HL-60/S4 (cell line): ENCODE data around the gene FOXO4.

Experiments
- in situ Hi-C: fragments of 300-500 bp; cut with MboI; formaldehyde crosslinking; loops from 2 replicates; pipeline ENCODE4 v1.14.3; 2022; ENCODE audit warnings: low sequenced_read_pairs

Gene FOXO4

DNA sequence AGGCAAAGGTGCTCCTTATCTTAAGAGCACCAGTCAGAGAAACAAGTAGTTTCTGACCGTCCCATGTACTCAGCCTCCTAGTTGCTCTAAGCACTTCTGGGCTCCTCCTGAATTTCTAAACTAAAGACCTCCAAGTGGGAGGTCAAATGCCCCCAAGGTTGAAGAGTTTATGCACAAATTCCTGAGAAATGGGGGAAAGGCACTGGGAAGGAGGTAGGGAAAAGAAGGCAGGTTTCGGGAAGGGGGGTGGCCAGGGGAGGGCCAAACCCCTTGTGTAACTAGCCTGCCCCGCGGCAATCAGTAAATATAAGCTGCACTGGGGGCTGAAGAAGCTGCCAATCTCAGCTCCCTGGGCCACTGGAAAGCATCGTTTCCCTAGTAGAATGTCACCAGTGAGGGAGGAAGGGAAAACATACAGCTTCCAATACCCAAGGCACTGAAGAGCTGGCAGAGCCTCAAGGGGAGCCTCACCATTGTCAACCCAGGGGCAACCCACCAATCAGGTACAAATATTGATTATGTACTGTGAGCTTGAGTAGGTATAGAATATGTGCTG is 3.4 kb downstream of the FOXO4 start:
- in situ Hi-C loops: no loop called here

DNA sequence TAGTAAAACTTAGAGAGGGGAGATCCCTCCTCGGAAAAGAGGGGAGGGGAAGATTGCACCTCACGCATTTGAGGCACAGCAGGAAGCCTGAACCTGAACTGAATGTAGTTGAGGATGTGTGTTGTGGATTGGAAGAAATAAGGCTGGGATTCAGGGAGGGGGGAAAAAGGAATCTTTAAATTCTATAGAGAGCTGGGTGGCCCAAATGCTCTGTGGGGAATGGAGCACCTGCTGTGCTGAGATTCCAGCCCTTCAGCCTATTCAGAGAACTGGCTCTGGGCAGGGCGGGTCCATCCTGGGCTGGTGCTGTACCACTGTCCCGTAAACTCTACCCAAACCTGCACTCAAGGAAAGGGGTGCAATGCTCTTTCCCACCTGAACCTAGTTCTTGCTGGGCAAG is 4.1 kb downstream of the FOXO4 start:
- in situ Hi-C loops: no loop called here

DNA sequence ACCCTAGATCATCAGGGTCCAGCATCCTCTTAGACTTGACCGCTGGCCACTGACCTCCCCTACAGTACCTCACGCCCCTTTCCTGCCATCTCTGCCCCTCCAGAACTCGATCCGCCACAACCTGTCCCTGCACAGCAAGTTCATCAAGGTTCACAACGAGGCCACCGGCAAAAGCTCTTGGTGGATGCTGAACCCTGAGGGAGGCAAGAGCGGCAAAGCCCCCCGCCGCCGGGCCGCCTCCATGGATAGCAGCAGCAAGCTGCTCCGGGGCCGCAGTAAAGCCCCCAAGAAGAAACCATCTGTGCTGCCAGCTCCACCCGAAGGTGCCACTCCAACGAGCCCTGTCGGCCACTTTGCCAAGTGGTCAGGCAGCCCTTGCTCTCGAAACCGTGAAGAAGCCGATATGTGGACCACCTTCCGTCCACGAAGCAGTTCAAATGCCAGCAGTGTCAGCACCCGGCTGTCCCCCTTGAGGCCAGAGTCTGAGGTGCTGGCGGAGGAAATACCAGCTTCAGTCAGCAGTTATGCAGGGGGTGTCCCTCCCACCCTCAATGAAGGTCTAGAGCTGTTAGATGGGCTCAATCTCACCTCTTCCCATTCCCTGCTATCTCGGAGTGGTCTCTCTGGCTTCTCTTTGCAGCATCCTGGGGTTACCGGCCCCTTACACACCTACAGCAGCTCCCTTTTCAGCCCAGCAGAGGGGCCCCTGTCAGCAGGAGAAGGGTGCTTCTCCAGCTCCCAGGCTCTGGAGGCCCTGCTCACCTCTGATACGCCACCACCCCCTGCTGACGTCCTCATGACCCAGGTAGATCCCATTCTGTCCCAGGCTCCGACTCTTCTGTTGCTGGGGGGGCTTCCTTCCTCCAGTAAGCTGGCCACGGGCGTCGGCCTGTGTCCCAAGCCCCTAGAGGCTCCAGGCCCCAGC is 5.2 kb downstream of the FOXO4 start:
- in situ Hi-C loops: no loop called here

DNA sequence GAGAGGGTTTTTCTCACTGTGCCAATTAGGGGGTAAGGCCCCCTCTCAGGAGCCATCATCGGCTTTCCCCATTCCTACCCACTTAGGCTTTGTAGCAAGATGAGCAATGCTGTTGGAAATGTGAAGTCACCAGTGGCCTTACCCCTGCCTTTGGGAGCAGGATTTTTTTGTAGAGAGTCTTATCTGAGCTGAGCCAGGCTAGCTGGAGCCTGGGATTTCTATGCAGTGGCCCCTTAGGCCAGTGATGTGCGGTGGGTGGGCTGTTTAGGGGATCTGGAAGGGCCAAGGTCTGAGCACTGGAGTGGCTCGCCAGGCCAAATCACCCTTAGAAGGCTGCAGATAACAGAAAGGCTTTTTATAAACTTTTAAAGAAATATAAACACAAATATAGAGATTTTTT is 6.6 kb downstream of the FOXO4 start:
- in situ Hi-C loops: no loop called here

DNA sequence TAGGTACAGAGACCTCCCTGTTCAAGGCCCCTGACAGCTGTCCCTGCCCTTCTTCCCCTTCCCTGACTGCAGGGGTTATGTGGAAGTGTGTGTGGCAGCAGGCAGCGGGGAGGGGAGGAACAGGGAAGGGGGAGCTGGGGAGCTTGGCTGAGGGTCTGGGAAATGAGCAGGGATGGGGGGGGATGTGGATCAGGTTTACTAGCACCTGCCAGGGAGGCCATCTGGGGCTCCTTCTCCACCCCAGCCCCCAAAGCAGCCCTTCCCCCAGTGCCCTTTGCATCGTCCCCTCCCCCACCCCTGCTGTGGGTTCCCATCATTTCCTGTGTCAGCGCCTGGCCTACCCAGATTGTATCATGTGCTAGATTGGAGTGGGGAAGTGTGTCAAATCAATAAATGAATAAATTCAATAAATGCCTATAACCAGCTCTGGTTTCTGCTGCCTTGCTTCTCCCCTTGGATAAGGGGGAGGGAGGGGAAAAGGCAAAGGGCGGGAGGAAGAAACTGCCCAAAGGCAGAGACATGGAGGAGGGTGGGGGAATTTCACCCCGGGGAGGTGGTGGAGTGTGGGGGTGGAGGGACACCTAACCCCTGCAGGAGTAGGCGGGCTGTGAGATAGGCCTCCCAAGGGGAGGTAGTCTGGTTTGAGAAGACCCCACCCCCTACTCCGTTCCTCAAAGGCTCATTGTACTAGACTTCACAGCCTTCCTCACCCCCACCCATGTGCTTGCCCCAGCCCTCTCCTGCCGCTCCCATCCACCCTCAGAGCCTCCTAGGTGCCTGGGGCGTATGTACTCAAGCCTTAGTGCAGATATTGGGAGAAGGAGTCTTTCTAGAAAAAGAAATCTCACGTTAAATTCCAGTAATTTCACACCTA is 7.7 kb downstream of the FOXO4 start:
- in situ Hi-C loops: no loop called here

DNA sequence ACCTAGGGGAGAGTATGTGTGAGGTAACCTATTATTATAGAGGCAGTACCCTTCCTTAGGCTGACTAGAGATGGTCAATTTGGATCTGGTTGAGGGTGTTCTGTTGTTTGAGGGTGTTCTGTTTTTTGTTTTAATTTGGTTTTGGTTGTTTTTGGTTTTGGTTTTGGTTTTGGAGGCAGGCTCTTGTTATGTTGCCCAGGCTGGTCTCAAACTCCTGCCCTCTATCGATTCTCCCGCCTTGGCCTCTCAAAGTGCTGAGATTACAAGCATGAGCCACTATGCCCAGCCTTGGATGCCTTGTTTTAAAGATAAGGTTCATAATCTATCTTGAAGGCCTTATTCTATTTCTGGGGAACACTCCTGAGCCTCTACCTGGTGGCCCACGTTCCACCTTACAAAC is 10.0 kb downstream of the FOXO4 start:
- in situ Hi-C loops: no loop called here

DNA sequence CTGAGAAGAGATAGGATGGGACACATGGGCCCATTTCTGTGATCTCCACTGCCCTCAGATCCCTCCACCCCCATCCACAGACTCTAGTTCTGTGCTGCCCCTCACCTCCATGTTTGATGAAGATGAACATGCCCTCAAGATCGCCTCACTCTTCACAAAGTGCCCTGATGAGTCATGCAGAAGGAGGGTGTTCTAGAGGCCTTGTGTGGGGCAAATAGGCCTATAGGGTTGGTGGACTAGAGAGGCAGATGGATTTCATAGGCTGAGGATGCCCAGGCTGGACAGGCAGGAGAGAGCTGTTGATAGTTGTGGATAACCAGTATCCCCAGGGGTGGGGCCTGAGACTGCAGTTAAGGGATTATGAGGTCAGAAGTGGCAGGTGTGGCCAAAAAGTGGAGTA is 10.8 kb downstream of the FOXO4 start, which contains the start of gene CXorf65:
CXorf65 (minus strand) TSS at position 314 of the 400 bp plus-strand sequence; CDS start at position 130, 184 bp downstream.
- in situ Hi-C loops: no loop called here

DNA sequence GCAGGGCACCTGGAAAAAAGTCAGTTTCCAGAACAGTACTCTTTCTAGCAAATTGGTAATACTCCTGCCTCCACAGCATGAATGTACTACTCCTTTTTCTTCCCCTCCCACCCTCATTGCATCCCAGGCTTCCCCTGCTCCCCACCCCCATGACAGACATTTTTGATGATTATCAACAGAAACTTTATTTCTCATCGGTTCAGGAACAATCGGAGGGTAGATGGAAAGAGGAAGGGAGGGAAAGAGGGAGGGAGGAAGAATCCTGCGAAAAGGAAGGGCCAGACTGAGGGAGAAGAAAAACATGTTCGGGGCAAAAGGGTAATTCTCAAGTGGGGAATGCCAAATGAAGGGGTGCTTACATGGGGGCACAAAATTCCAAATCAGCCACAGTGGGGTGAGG is 11.6 kb downstream of the FOXO4 start:
- in situ Hi-C loops: no loop called here

DNA sequence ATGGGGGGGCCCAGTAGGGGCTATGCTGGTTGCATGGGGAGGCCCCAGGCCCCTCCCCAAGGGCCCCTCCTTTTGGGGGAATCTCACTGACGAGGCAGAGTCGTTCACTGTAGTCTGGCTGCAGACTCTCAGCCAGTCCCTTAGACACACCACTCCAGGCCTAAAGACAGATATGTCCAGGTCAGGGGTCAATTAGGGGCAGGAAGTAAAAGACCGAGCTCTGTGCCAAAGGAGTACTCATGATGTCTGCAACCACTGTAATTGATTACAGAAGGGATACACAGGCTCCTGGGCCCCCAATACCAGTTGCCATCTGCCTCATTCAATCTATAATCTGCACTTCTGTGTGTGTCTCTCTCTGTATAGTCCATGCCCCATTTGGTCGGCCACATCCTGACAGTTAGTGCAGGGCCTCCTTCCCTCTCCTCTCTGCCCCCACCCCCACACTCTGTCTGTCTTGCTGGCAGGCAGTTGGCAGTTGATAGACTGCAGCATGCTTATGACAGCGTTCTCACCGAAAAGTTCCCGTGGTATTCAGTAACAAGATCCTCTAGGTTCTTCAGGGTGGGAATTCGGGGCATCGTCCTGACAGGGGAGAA is 12.2 kb downstream of the FOXO4 start:
- in situ Hi-C loops: no loop called here

DNA sequence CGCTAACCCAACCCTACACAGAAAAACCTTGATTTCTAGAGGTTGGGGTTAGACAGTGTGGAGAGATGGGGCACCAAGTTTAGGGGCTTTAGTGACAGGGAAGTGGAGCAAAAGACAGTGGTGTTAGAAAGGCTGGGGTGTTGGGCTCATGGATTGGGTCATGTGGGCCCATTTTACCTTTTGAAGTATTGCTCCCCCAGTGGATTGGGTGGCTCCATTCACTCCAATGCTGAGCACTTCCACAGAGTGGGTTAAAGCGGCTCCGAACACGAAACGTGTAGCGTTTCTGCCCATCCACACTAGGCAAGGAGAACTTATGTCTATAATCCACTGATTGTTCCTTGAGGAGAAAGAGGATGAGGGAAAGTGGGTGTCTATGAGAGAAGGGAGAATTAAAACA is 13.4 kb downstream of the FOXO4 start:
- in situ Hi-C loops: no loop called here

DNA sequence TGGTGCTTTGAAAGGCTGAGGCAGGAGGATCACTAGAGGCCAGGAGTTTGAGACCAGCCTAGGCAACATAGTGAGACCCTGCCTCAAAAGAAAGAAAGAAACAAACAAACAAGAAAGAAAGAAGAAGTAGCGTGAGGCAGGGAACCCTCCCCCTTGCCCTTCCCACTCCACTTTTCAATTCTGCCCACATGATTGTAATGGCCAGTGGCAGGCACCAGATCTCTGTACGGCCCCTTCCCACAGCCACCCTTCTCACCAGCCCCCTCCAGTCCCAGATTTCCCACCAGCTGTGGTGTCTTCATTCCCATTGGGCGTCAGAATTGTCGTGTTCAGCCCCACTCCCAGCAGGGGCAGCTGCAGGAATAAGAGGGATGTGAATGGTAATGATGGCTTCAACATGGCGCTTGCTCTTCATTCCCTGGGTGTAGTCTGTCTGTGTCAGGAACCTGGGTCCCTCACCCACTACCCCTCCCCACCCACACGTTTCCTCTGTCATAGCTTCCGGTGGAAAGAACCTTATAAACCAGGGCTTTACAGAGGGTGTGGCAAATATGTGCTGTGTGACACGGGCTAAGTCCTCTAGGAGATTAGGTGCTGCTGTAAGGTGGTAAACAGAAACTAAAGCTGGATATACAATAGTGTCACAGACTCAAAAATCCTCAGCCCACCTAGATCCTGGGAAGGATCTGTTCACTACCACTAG is 15.6 kb downstream of the FOXO4 start, which contains the start of gene IL2RG:
IL2RG (minus strand) TSS at position 437 of the 703 bp plus-strand sequence; CDS start at position 399, 38 bp downstream.
- in situ Hi-C loops: no loop called here

DNA sequence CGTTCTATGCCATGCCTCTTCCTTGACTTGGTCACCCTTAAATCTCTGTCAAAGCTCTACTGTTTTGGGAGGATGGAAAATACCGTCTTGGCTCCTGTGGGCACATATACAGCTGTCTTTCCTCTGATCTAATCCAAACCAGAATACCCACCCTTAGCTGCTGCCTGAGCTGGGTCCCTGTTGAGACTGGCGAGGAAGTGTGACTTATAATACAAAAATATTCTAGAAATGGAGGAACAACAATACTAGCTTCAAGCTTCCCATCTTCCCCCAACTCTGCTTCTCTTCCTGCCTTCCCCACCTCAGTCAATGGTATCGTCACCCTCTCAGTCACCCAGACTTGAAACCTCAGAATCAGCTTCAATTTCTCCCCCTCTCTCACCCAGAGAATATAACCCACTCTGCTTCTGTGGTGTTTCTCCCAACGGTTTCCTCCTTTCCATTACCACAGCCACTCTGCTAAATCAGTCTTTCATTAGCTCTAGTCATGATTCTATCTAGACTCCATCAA is 16.3 kb downstream of the FOXO4 start:
- in situ Hi-C loops: no loop called here

DNA sequence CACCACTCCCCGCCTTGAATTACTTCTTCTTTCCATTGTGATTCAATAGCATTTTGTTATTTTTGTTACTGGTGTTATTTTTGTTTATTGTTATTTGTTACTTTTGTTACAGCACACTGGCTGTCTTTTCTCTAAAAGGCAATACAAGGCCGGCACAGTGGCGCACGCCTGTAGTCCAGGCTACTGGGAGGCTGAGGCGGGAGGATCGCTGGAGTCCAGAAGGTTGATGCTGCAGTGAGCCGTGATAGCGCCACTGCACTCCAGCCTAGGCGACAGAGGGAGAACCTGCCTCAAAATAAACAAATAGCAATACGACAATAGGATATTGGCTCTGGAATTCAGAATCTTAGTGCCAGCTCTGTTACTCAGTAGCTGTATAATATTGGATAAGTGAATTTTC is 21.7 kb downstream of the FOXO4 start:
- in situ Hi-C loops: no loop called here

DNA sequence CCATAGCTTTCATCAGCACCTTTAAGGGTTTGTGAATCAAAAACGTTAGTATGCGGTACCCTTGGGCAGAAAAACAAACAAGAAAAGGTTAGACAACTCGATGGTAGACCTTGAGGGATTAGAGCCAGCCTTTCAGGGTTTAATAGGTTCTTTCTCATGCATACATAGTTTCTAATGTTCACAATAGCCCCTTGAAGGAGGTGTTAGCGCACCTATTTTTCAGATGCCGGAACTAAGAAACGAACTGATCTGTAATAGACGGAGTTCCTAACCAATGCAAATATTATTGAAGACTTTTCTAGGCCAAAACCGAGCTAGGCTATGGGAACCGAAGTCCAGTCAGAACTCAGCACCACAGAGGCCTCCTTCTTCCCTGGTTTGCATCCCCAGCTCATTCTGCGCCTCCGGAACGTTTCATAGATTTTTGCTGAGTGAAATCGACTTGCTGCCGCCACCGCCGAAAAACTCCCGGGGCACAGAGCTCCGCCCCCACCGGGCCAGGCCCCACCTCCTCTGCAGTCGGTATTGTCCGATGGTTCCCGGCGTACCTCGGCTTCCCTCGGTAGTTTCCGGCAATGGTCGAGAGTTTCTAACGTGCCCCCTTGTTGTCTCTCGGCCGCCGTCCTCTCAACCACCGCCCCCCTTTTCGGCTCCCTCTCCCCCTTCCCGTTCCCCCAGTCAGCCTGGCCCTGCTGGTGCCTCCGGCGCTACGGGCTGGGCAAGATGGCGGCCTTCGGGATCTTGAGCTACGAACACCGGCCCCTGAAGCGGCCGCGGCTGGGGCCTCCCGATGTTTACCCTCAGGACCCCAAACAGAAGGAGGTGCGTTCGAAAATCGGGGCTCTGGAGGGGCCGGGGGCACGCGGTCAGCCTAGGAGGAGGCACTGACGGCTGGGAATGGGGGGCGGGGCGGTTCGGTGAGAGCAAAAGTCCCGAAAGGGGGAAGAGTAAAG is 22.7 kb downstream of the FOXO4 start, which contains the start of gene MED12:
MED12 (plus strand) TSS at position 565 of the 953 bp plus-strand sequence; CDS start at position 724, 159 bp downstream.
- in situ Hi-C loops: no loop called here

DNA sequence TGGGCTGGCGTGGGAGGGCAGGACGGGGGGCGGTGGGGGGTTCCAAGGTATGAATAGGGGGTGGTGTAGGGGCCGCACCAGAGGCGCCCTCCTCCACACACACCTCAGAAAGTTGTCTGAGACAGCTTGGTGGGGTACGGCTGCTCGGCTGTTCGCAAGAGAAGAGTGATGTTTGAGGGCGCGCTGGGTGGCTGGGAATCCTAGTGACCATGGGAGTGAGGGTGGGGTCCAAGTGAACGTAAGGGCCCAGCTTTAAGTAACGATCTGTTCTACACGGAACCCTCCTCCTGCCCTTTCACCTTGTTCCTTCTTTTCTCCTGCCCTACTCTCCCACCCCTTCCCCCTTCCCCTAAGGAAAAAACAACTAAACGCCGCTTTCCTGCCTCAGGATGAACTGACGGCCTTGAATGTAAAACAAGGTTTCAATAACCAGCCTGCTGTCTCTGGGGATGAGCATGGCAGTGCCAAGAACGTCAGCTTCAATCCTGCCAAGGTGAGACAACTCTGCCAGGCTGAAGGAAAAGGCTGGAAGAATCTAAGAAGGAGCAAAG is 23.4 kb downstream of the FOXO4 start:
- in situ Hi-C loops: no loop called here

DNA sequence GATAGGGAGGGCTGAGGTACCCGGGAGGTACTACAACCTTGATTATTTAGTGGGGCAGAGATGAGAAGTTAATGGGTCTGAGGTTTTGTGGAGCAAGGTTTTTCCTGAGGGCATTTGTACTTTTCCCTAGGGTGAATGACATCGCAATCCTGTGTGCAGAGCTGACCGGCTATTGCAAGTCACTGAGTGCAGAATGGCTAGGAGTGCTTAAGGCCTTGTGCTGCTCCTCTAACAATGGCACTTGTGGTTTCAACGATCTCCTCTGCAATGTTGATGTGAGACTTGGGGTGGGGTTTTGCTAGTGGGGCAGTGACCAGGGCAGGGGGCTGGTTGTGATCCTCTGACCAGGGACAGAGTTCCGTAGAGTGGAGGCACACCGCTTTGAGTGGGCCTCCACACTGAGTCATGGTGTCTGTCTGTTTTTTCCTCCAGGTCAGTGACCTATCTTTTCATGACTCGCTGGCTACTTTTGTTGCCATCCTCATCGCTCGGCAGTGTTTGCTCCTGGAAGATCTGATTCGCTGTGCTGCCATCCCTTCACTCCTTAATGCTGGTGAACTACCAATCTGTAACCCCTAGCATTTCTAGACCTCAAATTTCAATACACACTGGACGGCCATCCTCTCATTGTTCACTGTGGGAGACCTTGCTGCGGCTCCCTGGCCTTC is 32.6 kb downstream of the FOXO4 start:
- in situ Hi-C loops: no loop called here

DNA sequence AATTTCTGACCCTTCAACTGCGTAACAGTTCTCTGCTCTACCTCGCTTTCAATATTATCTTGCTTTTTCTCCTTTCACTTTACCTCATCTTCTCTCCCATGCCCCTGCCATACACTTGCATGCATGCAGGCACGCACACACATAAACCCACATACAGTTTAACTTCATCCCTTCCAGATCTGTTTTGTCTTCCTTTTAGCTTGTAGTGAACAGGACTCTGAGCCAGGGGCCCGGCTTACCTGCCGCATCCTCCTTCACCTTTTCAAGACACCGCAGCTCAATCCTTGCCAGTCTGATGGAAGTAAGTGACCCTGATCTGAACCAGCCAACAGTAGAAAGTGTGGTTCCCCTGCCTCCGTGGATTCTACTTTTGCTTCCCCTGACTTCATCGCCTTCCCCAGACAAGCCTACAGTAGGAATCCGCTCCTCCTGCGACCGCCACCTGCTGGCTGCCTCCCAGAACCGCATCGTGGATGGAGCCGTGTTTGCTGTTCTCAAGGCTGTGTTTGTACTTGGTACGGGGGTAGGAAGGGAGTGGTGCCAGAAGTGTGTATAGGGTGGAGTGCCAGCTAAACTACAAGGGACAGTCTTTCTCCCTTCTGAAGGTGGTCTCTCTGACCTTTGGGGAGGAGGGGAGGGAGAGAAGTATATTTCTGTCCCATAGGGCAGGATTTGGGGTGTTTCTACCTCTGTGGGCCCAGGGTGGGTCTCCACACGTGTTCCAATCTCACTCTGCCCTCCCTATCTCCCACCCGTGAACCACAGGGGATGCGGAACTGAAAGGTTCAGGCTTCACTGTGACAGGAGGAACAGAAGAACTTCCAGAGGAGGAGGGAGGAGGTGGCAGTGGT is 33.5 kb downstream of the FOXO4 start:
- in situ Hi-C loops: no loop called here
